ENCODE measurements around the gene GABRD.
"Not testable (repeated sequence)": the region's sequence is repeated elsewhere in the genome, so short reads cannot be mapped to it uniquely, and the experiment has no call there.

The GABRD gene, protein sequence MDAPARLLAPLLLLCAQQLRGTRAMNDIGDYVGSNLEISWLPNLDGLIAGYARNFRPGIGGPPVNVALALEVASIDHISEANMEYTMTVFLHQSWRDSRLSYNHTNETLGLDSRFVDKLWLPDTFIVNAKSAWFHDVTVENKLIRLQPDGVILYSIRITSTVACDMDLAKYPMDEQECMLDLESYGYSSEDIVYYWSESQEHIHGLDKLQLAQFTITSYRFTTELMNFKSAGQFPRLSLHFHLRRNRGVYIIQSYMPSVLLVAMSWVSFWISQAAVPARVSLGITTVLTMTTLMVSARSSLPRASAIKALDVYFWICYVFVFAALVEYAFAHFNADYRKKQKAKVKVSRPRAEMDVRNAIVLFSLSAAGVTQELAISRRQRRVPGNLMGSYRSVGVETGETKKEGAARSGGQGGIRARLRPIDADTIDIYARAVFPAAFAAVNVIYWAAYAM

DNA sequence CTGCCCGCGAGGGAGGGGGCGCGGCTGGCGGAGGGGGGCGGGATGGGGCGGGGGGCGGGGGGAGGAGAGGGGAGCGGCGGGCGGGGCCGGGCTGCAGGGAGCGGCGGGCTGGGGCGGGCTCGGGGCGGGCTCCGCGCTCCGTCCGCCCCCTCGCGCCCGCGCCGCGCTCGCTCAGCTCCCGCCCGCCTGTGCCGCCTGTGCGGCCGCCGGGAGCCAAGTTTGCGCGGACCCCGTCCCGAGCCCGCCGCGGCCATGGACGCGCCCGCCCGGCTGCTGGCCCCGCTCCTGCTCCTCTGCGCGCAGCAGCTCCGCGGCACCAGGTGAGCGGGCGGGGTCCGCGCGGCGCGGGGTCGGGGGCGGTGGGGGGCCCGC, at the start of gene GABRD:
Gene GABRD, plus strand, starts transcription at position 174 of the 372 bp plus-strand sequence. Its CDS starts 79 bp downstream, at position 253.
- no peak for DNase-seq (ENCODE audit: low read depth in 2 of 2)

DNA sequence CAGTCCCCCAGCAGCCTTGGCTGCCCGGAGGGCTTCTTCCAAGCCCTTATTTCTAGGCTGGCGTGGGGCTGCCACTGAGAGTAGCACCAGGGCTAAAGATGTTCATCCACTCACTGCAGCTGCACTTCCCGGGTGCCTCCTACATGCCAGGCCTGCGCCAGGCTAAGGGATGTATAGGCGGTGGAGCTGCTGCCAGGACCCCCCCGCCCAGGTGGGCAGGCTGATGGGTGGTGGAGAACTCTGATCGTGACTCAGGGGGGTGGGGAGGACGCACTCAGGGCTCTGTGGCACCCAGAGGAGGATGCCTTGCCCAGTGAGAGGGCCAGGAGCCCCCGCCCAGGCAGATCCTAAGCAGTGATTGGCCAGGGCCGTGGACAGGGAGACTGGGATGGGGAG, 49.6 kb upstream of the GABRD start:
- no peak for DNase-seq (ENCODE audit: low read depth in 2 of 2)

DNA sequence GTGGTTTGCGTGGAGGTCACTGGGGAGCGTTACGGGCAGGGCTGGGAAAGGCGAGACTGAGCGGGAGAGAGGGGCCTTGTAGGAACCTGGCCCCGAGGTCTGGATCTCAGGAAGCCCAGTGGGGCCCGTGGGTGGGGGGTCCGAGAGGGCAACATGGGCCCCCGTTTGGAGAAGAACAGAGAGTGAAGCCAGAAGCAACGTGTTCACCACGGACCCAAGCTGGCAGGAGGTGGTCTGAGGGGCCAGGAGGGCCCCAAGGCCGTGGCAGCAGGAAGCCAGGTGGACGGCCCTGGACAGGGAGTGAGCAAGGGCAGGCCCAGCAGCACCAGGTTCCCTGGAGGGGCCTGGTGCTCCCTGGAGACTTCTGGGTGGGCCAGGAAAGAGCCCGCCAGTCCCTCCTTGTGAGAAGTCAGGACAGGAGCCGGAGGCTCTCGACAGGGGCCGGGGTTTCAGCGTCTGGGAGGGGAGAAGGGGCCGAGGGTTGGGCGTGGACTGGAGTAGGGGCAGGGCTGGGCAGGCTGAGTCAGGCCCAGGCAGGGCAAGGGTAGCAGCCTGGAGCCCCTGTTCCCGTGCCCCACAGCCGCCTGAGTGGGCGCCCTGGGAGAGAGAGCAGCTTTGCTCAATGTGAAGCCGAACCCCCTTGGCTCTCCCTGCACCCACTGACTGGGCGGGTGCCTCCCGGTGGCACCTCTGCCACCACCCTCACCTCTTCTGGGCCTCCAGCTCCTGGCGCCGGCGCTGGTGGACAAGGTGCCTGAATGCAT, 49.0 kb upstream of the GABRD start:
- DNase-seq (ENCODE audit: low read depth in 2 of 2) = no peak

DNA sequence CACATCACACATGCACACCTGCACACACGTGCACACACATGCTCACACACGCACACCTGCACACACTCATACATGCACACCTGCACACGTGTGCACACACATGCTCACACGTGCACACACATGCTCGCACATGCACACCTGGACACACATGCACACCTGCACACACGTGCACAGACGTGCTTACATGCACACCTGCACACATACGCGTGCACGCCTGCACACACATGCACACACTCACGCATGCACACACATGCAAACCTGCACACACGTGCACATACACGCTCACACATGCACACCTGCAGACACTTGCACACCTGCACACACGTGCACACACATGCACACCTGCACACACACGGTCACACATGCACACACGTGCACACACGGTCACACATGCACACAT, 48.1 kb upstream of the GABRD start:
- DNase-seq (ENCODE audit: low read depth in 2 of 2) = no peak

DNA sequence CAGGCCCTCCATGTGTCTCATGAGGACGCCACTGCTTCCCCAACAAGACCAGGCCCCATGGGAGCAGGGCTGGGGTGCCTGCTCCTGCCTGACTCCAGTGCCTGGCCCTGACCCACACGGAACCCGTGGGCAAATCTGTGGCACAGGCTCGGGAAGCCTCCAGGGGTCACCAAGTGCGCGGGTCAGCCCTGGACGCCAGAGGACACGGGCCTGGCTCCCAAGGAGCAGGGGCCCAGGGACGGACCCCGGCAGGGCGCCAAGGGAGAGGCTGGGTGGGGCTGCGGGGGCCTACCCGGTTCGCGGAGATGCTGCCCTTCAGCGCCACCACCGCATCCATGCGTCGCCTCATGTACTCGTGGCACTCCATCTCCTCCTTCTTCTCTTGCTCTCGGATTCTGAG, 47.5 kb upstream of the GABRD start:
- DNase-seq (ENCODE audit: low read depth in 2 of 2) = no peak

DNA sequence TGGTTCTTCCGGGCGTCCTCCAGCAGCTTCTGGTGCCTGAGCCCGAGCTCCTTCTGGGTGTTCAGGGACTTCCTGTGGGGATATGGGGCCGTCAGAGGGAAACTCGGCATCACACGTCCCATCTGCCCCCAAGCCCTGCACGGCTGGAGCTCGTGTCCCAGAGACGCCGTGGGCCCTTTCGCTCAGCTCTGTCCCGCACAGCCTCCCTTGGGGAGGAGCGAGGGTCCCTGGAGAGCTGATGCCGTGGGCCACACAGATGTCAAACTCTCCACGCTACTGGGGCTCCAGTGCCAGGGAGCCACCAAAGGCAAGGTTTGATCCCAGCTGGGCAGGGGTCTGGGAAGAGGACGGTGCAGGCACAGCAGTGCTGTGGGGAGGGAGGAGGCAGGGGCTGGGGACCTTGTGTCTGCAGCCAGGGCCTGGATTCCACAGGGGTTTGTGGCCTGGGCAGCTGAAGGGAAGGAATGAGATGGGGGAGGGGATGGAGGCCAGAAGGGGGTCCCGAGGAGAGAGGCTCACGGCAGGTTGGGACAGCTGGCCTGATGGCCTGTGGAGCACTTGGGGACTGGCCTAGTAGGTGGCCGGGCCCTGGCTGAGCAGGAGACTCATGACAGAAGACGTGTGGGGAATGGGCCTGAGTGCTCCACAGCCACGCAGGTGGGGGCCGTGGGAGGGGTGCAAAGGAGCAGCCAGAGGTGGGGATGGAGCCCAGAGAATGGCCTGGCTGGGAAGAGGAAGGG, 46.0 kb upstream of the GABRD start:
- DNase-seq (ENCODE audit: low read depth in 2 of 2) = no peak

DNA sequence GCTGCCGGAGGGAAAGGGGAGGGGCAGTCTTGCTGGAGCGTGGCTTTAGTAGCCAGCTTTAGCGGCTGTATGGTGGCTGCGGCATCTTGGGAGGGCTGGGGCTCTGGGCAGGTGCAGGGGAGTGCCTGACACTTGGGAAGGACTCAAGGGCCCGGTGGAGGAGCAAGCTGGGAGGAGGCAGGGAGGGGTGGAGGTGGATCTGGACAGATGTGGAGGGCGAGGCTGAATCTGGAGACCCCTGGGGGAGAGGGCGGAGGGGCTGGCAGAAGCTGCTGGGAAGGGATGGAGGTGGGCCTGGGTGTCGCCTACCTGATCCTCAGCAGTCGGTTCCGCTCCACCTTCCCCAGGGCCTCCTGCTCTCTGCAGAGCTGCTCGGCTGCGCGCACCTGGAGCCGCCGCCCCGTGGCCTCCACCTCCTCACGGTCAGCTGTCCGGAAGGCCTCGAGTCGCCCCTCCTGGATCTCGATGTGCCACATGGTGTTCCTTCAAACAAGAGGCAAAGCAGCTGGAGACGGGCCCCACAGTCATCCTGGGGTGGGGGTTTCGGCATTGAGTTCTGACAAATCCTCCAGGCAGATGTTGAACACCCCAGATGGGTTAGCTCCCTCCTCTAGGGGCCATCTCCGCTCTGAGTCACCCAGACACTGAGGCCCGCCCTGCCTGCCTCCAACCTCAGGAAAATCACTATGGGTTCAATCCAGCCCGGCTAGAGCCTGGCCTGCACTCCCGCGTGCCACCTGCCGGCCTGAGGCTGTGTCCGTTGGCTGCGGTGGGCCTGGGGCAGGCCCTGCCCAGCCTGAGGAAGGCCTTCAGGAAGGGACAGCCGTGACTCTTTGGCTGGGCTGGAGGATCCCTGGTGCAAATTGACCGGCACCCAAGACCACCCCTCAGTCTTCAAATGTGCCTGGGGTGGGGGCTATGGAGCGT, 45.2 kb upstream of the GABRD start:
- DNase-seq (ENCODE audit: low read depth in 2 of 2) = no peak

DNA sequence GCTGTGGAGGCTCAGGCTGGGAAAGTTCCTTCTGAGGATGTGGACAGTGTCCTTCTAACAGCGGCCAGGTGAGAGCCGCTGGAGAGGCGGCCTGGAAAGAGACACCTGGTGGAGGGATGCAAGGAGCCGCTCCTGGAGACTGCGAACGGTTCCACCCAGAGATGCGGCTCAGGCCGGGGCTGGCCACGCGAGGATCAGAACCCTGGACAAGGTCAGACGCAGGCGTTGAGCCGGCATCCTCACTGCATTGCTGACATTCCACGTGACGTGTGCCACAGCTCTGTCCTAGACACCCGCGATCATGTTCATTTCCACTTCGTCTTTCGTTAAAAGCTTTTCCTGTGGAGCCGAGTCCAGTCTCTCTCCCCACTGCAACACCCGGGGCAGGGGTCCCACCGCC, 44.3 kb upstream of the GABRD start:
- no peak for DNase-seq (ENCODE audit: low read depth in 2 of 2)

DNA sequence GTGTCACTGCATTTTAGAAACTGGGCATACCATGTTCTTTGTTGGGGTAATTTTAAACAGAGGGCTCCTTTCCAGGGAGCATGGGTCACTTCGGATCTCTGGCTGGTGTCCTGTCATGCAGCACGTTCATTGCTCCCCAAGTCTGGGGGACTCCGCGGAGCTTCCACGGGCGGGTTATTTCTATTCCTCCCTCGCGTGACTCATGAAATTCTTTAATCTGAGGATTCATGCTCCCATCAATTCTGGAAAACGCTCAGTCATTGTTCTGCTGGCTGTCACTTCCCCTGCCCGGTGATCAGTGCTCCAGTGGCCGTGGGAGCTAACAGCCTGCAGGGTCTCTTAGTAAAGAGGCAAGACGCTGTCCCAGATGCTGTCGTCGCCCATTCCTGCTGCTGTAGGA, 43.6 kb upstream of the GABRD start:
- DNase-seq (ENCODE audit: low read depth in 2 of 2) = no peak

DNA sequence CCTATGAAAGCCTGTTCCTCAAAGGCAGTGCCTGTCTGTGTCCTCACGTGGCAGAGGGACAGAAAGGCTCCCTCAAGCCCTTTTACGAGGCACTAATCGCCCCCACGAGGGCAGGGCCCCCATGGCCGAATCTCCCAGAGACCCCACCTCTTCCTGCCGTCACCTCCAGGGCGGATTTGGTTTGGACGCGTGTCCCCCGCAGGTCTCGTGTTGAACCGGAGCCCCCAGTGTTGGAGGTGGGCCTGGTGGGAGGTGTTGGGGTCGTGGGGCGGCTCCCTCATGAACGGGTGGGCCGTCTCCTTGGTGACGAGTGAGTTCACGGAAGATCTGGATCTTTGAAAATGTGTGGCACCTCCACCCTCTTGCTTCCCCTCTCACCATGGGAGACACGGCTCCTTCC, 43.1 kb upstream of the GABRD start:
- no peak for DNase-seq (ENCODE audit: low read depth in 2 of 2)

DNA sequence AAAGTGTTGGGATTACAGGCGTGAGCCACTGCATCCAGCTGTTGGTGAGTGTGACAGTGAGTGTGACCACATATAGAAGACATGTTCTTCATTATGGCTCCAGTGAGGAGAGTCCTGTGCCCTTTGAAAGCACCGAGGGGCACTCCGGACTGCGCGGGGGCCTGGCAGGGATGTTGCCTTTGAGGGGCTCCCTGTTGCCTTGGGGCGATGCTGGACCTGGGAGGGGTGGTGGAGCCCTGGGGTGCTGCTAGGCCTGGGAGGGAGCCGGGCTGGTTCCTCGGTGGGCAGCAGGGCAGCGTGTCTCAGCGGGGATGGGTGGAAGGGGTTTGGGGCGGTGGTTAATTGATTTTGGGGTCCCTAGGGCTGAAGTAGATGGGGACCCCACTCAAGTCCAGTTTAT, 41.0 kb upstream of the GABRD start:
- no peak for DNase-seq (ENCODE audit: low read depth in 2 of 2)

DNA sequence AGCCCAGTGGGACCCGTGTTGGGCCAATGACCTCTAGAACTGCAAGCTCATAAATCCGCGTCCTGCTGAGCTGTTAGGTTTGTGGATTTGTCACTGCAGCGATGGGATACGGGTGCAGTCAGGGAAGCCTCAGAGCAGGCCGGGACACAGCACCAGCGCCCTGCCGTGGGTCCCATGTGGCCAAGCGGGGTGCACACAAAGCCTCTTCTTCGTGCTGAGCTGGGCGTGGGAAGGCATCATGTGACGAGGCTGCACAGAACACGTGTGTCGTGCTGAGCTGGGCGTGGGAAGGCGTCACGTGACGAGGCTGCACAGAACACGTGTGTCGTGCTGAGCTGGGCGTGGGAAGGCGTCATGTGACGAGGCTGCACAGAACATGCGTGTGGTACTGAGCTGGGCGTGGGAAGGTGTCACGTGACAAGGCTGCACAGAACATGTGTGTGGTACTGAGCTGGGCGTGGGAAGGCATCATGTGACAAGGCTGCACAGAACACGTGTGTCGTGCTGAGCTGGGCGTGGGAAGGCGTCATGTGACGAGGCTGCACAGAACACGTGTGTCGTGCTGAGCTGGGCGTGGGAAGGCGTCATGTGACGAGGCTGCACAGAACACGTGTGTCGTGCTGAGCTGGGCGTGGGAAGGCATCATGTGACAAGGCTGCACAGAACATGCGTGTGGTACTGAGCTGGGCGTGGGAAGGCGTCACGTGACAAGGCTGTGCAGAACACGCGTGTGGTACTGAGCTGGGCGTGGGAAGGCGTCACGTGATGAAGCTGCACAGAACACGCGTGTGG, 40.3 kb upstream of the GABRD start:
- not testable (repeated sequence) for DNase-seq (ENCODE audit: low read depth in 2 of 2)

DNA sequence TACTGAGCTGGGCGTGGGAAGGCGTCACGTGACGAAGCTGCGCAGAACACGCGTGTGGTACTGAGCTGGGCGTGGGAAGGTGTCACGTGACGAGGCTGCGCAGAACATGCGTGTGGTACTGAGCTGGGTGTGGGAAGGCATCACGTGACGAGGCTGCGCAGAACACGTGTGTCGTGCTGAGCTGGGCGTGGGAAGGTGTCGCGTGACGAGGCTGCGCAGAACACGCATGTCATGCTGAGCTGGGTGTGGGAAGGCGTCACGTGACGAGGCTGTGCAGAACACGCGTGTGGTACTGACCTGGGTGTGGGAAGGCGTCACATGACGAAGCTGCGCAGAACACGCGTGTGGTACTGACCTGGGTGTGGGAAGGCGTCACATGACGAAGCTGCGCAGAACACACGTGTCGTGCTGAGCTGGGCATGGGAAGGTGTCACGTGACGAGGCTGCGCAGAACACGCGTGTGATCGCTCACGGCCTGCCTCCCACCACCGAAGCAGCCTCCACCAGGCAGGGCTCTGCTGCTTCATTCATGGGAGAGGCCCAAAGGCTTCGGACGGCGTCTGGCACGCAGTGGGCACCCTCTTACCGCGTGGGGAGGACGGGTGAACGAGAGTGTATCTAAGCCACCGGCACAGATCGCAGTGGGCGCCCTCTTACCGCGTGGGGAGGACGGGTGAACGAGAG, 39.5 kb upstream of the GABRD start:
- DNase-seq (ENCODE audit: low read depth in 2 of 2) = no peak

DNA sequence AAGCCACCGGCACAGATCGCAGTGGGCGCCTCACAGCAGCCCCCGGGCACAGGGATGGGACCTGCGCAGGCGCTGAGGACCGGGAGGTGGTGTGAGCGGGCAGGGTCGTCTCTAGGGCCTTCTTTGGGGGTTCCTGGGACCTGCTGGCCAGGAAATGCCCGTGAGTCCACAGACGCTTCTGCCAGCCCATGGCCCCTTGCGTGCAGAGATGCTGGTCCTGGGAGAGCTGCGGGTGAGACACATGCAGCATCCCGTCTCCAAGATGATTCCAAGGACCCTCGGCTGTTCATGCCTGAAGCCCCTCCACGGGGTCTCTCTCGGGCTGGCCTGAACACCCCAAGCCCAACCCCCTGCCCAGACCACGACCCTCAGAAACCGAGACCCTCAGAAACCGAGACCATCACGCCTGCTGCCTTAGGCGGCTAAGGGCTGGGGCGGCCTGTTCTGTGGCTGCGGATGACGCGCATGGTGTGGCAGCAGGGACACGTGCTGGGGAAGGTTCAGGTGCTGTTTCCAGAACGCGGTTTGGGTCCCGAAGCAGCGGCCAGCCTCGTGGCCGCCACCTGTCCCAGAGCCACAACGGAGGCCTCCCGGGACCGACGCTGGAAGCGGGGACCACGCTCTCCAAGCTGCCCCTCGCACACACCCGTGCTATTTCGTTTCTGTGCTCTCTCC, 38.5 kb upstream of the GABRD start:
- no peak for DNase-seq (ENCODE audit: low read depth in 2 of 2)

DNA sequence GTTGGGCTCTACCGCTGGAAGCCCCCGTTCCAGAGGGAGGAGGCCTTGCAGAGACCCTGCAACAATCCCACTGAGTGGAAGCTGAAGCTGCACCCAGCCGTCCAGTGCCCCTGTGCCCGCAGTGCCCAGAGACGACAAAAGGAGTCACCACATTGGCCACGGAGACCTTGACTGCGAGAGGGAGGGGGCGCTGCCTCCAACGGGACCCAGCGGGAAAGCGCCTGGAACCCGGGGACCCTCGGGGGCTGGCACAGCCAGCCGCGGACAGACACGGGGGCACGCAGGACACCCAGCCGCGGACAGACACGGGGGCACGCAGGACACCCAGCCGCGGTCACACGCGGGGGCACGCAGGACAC, 38.0 kb upstream of the GABRD start:
- DNase-seq (ENCODE audit: low read depth in 2 of 2) = no peak

DNA sequence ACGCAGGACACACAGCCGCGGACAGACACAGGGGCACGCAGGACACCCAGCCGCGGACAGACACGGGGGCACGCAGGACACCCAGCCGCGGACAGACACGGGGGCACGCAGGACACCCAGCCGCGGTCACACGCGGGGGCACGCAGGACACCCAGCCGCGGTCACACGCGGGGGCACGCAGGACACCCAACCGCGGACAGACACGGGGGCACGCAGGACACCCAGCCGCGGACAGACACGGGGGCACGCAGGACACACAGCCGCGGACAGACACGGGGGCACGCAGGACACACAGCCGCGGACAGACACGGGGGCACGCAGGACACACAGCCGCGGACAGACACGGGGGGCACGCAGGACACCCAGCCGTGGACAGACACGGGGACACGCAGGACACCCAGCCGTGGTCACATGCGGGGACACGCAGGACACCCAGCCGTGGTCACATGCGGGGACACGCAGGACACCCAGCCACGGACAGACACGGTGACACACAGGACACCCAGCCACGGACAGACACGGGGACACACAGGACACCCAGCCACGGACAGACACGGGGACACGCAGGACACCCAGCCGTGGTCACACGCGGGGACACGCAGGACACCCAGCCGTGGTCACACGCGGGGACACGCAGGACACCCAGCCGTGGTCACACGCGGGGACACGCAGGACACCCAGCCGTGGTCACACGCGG, 37.4 kb upstream of the GABRD start:
- DNase-seq (ENCODE audit: low read depth in 2 of 2) = not testable (repeated sequence)

DNA sequence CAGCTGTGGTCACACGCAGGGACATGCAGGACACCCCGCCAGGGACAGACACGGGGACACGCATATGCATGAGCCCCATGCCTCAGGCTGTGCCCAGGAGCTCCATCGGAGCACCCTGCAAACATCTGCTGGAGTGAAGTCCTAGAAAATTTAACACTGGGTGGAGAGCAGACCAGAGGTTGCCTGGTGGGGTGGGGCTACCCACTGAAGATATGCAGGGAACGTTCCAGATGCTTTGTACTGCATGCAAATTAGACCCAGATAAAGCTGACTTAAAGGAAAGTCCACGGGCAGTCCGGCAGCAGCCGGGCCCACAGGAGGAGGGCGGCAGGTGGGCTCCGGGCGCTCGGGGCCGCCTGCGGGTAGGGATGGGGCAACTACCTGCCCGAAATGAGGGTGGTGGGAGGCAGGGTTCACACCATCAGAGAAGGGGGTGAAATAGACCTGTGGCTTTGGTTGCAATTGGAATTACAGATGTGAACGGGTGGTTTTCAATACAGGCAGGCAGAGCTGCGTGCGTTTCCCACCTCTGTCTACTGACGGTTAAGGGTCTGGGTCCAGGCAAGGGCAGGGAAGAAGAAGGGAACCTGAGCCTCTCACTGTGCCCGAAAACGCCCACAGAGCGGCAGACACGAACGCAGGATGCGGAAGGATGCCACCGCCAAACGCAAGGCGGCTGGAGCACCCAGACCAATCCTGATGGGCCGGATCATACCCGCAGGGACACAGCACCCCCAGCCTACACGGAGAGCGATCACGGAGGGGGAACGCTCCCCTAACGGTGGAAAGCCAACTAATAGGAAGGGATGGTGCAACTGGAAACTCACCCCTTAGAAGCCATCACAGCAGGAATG, 36.5 kb upstream of the GABRD start:
- DNase-seq (ENCODE audit: low read depth in 2 of 2) = no peak

DNA sequence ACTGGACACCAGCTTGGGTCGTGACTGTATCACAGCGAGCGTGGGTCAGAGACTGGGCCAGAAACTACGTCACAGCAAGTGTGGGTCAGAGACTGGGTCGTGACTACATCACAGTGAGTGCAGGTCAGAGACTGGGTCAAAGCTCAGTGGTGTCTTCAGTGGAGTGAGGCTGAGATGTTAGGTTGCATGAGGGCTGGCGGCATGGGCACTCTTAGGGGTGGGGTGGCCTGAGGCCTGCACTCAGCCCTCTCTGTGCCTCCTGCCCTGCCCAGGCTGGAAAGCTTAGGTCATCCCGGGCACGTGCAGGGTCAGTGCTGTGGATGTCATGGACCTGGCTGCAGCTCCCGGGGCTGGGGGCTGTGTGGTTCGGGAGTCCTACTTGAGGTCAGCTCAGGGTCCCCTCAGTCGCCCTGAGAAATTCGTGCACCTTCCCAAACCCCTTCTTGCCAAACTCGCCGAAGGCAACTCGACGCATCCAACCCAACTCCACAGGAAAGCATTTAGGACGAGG, 34.5 kb upstream of the GABRD start:
- no peak for DNase-seq (ENCODE audit: low read depth in 2 of 2)

Data from stimulated activated CD8-positive, alpha-beta memory T cell treated with anti-CD3 and anti-CD28 coated beads, Interleukin-2, amount 100 ng/mL, for 48 hours (primary cell).